Effector CD4-positive, alpha-beta T cell (primary cell): Measurements from ENCODE around the gene UMOD.

Experiments used
- DNase-seq: peaks from one replicate; pipeline ENCODE4 v3.0.0-alpha.2; 2020

The UMOD gene

DNA sequence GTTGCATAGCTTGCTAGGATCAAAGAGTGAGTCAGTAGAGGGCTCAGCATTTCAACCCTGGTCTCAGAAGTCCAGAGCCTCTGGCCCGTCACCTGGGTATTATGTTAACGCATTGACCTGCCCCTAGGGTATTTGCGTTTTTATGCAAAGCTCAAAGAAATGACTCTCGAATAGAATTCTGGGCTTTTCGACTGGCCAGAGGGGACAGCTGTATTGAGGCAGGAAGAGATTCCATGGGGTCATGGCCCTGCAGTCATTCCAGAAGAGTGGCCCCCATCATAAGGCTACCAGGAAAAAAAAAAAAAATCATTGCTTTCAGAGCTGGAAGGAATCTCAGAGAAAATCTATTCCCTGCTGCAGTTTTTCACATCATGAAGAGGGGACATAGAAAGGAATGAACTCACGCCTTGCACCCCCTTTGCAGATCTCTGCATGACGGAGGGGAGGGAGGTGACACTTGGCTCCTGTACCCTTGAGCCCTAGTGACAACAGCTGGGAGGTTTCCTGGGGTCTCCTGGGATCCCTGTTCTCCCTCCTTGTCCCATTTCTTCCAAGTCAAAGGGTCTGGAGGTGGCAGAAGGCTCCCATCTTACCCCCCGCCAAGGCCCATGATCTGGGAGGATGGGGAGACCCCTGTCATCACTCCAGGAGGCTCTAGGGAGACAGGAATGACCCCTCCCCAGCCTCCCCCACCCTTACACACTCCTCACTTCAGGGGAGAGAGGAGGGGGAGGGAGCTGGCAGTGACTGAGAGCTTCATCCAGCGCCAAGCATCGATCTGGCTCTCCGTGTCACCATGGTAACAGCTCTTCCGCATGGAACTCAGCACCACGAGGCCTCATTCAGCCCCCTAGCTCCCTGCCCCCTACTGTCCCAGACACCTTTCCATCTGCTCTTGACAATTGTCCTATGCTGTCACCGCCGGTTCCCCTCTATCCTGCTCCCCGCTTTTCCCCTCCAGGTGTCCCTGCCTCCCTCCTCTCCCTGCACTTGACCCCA lies 61.0 kb downstream of the UMOD start:
- no peak for DNase-seq

DNA sequence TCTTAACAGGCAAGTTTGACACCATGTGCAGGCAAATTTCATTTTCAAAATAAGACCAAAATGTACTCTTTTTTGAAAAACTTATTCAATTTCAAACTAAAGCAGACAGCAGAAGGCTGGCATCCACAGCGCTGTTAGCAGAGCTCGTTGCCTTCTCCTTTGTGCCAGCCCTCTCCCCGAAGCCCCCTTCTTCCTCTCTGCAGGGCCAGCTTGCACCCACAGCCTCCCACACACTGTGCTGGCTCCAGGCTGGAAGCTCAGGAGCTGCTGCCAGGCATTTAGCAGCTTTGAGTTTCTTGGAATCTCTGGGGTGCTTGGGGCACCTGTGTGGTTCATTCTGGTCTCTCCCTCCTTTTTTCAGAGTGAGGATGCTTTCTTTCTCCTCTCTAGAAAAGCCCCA lies 62.9 kb downstream of the UMOD start:
- DNase-seq = no peak

GRCh38 chr16:20285993-20286499 lies 66.5 kb downstream of the UMOD start:
- no peak for DNase-seq
